ENCODE measurements around the gene MAP1LC3B2. TPM values are rescaled to one million over a fixed set of nuclear protein-coding genes. Genes with fewer than 3 reads are reported as not detected.
A peak's percentile ranks its signal among the peaks of the same experiment; 100 is the strongest.

MAP1LC3B2 gene
- total RNA-seq, 1 donor, result 1.1 TPM

DNA sequence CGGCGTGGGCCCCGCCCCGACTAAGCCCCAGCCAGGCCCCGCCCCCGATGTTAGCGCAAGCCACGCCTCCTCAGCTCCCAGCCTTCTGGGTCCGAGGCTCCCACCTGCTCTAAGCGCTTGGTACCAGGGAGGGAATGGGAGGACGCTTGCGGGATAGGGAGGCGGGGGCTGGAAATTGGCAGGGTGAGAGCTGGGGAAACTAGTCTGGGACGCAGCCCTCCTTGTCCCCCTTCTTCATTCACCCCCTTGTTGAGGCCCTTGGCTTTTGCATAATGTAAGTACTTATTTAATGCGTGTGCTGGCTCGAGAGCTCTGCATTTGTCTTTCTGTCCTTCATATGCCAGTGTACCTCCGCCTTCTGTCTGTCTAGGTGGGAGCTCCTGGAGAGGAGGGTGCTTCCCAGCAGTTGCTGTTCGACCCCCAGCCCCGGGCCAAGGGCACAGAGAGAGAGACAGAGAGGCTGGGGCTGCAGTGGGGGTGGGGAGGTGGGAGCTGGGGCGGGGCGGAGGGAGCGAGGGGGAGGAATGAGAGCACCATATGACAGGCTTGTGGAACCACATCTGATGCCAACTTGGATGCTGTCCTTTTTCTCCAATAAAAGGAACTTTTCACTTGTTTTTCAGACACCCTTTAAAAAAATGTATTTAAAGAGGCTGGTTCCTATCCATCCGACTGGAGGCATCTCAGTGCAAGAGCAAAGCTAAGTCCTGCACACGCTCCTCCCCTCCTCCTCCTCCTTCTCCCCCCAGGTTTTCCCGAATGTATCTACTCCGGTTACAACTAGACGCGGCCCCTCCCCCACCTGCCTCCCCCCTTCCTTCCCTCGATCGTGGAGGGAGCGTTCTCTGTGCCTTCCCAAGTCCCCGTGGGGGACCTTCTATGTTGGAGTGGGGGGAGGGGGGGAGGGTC, 25.6 kb upstream of the MAP1LC3B2 start:
- H3K36me3 ChIP-seq (ENCODE audit: insufficient read depth, low read length), result no peaks in the 10 kb centered on the region
- peak; percentile 91 for DNase-seq (ENCODE audit: insufficient read length, low spot score, missing footprints)

DNA sequence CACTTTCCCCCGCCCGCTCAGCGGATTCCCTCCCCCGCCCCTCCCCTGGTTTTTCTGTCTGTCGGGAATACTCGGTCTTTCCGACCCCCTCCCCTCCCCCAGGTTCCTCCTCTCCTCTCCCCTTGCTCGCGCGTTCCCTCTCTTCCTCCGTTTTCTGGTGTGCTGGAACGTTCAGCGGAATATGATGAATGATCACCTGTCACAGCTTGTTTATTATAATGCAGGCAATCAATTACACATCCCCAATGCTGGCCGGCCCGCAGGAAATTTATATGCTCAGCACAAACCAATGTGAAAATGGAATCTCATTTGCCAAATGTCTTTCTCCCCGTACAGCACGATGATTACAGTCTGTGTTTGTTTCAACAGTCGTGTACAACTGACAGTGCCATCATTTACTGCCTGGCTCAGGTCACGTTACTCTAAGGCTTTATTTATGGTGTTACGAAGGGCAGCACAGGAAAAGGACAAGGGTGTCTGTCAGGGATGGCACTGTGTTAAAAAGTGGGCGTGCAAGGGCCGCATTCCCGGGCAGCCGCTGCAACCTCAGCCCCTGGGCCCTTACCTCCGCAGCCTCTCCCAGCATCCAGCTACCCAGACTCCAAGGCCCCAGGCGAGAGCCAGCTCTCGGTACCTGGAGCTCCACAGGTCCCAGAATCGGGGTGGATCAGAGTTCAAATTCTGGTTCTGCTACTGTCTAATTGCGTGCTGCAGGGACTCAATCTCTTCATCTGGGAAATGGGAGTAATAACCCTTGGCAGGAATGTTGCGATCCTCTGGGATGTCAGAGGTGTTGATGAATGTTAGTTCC, 24.7 kb upstream of the MAP1LC3B2 start:
- peak overlapping the region; percentile 79 for H2AFZ ChIP-seq (ENCODE audit: low read length)
- no peak overlapping the region for H3K27ac ChIP-seq (ENCODE audit: low read depth, low read length)
- peaks cover 11% of the 10 kb centered on the region for H3K4me1 ChIP-seq (ENCODE audit: insufficient read depth, low read length)

More for the DNA sequence above, 25.6 kb upstream of the MAP1LC3B2 start:
- no peaks in the 10 kb centered on the region for H3K27me3 ChIP-seq (ENCODE audit: insufficient read depth, low read length)
- no peaks in the 10 kb centered on the region for H3K9me3 ChIP-seq (ENCODE audit: low read depth, low read length)
- H3K27ac ChIP-seq (ENCODE audit: low read depth, low read length), result no peak overlapping the region
- H3K4me2 ChIP-seq (ENCODE audit: insufficient read depth, low read length), result peak overlapping the region; percentile 93
- no peaks in the 10 kb centered on the region for H3K79me2 ChIP-seq (ENCODE audit: insufficient read depth, low read length)
- H4K20me1 ChIP-seq (ENCODE audit: insufficient read depth, low read length), result no peaks in the 10 kb centered on the region
- peak overlapping the region; percentile 90 for H2AFZ ChIP-seq (ENCODE audit: low read length)
- TF ChIP-seq, protein P1, sequence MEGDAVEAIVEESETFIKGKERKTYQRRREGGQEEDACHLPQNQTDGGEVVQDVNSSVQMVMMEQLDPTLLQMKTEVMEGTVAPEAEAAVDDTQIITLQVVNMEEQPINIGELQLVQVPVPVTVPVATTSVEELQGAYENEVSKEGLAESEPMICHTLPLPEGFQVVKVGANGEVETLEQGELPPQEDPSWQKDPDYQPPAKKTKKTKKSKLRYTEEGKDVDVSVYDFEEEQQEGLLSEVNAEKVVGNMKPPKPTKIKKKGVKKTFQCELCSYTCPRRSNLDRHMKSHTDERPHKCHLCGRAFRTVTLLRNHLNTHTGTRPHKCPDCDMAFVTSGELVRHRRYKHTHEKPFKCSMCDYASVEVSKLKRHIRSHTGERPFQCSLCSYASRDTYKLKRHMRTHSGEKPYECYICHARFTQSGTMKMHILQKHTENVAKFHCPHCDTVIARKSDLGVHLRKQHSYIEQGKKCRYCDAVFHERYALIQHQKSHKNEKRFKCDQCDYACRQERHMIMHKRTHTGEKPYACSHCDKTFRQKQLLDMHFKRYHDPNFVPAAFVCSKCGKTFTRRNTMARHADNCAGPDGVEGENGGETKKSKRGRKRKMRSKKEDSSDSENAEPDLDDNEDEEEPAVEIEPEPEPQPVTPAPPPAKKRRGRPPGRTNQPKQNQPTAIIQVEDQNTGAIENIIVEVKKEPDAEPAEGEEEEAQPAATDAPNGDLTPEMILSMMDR (IDR thresholded peaks at IDR 0.05; ENCODE audit: extremely low read depth, low read depth, low read length), result no peak
- peaks cover 14% of the 10 kb centered on the region for H3K4me1 ChIP-seq (ENCODE audit: insufficient read depth, low read length)
- H3K4me3 ChIP-seq (ENCODE audit: insufficient read depth, low read length), result peak overlapping the region; percentile 77

DNA sequence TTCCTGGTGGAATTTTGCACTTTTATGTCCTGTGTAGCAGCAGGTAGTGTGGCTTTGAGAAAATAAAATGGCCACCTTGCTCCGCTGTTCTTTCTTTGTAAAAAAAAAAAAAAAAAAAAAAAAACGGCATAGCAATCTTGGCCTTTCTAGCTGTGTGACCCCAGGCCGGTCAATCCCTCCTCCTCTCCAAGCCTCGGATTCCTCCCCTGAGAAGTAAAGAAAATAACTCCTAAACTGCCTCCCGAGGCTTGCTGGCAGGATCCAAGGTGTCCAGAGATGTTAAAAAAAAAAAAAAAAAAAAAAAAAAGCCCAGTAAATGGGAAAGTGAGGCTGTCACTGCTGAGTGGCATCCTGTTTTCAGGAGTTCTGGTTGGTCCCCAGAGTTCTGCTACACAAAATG, 23.9 kb upstream of the MAP1LC3B2 start:
- H2AFZ ChIP-seq (ENCODE audit: low read length), result no peak overlapping the region
- DNase-seq (ENCODE audit: insufficient read length, low spot score, missing footprints), result no peak
- no peaks in the 10 kb centered on the region for H4K20me1 ChIP-seq (ENCODE audit: insufficient read depth, low read length)
- H3K4me3 ChIP-seq (ENCODE audit: insufficient read depth, low read length), result no peak overlapping the region
- H3K79me2 ChIP-seq (ENCODE audit: insufficient read depth, low read length), result no peaks in the 10 kb centered on the region
- no peaks in the 10 kb centered on the region for H3K27me3 ChIP-seq (ENCODE audit: insufficient read depth, low read length)
- no peak overlapping the region for H3K4me2 ChIP-seq (ENCODE audit: insufficient read depth, low read length)
- H3K27ac ChIP-seq (ENCODE audit: low read depth, low read length), result no peak overlapping the region
- TF ChIP-seq, protein P1 (IDR thresholded peaks at IDR 0.05; ENCODE audit: extremely low read depth, low read depth, low read length), result no peak
- H3K9me3 ChIP-seq (ENCODE audit: low read depth, low read length), result no peaks in the 10 kb centered on the region
- H3K4me1 ChIP-seq (ENCODE audit: insufficient read depth, low read length), result peaks cover 11% of the 10 kb centered on the region
- no peaks in the 10 kb centered on the region for H3K36me3 ChIP-seq (ENCODE audit: insufficient read depth, low read length)

More for the DNA sequence above, 24.7 kb upstream of the MAP1LC3B2 start:
- H3K4me2 ChIP-seq (ENCODE audit: insufficient read depth, low read length), result peak overlapping the region; percentile 93
- no peaks in the 10 kb centered on the region for H3K9me3 ChIP-seq (ENCODE audit: low read depth, low read length)
- H3K36me3 ChIP-seq (ENCODE audit: insufficient read depth, low read length), result no peaks in the 10 kb centered on the region
- TF ChIP-seq, protein P1 (IDR thresholded peaks at IDR 0.05; ENCODE audit: extremely low read depth, low read depth, low read length), result no peak
- H4K20me1 ChIP-seq (ENCODE audit: insufficient read depth, low read length), result no peaks in the 10 kb centered on the region
- no peaks in the 10 kb centered on the region for H3K27me3 ChIP-seq (ENCODE audit: insufficient read depth, low read length)
- DNase-seq (ENCODE audit: insufficient read length, low spot score, missing footprints), result peak; percentile 83
- H3K4me3 ChIP-seq (ENCODE audit: insufficient read depth, low read length), result peak overlapping the region; percentile 77
- H3K79me2 ChIP-seq (ENCODE audit: insufficient read depth, low read length), result no peaks in the 10 kb centered on the region
